Stimulated activated naive CD4-positive, alpha-beta T cell treated with Interleukin-2 at 50 U/mL for 16 hours (primary cell): ENCODE data around the gene CSRP3.

ENCODE experiments used
- DNase-seq: peaks from one replicate; lab custom pipeline; 2025; lab: John Stamatoyannopoulos, UW

Gene CSRP3

DNA sequence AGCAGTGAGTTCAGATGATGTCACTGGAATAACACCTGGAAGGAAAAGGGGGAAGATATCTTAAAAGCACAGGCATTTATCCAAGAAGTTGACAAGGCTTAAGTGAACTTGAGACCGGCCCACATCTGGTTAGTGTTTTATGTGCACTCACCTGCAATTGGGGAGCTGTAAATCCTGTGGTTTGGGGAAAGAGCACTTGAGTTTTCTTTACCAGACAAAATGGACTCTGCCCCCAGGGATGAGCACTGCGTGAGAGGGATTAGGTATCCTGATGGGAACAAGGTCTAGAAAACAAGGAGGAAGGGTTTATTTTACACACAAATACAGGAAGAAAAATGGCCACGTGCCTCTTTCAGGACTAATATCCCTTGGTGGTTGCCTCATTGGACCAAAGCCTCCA is 23.8 kb upstream of the CSRP3 start:
- DNase-seq: no peak

GRCh38 chr11:19225123-19225522 is 23.3 kb upstream of the CSRP3 start:
- DNase-seq: no peak

DNA sequence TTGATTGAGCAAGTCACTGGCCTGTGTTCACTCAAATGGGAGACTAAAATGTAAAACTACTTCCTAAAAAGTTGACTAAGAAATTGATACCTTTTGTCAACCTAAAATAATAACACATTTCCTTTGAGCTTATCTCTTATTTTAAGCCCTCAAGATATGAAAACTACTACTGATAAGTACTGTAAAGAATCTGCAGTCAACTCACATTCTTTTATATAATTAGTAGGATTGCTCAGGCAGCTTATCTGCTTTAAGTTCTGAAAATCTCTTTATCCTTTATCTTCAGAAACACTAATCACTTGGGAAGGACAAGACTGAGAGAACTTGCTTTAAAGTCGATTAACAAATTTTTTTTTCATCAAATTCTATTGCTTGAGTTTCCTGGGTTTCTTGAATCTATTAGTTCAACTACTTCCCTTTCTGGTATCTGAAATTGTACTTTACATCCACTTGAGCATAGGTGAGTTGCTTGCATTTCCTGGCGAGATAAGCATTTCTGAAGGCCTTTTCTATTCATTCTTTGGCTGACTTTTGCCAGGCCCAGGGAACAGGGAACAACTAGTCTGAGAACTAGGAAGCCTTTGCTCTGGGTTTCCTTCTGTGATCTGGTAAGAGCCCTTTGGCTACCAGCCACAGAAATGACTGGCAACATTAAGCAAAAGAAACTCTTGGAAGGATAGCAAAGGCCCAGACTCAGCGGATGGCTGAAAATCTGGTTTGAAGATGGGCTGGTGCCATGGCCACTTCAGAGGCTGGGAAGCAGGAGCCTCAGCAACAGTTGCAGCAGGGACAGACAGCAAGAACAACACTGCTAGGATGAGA is 19.3 kb upstream of the CSRP3 start:
- DNase-seq: no peak

DNA sequence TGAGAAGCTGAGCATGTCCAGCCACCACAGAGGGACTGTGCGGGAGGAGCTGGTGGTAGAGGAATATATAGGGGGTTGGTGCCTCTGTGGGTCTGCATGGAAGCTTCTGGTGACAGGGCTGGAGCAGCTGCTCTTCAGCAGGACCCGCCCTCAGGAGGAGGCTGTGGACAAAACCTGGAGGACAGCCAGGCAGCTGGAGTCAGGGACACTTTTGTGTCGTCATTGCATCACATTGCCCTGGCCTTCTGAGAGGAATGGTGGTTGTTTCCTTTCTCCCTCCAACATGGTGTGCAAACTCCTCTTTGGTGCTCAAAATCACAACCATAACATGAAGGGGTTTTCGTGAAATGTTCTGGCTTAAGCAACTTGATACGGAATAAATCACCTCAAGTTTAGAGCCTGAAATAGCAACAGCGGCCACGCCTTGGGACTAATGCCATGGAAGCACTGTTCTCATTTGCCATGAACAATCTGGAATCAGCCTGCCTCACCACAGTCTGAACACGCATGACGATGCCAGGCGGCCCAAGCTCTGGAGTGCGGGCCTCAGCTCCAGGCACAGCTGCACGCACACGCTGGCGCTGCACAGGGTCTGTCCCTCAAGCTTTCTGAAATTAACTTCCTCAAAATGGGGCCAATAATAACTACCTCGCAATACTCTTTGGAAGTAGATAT is 17.1 kb upstream of the CSRP3 start:
- no peak for DNase-seq

- no peak for DNase-seq
These were observed 16.4 kb upstream of the CSRP3 start for GRCh38 chr11:19218216-19218615.

DNA sequence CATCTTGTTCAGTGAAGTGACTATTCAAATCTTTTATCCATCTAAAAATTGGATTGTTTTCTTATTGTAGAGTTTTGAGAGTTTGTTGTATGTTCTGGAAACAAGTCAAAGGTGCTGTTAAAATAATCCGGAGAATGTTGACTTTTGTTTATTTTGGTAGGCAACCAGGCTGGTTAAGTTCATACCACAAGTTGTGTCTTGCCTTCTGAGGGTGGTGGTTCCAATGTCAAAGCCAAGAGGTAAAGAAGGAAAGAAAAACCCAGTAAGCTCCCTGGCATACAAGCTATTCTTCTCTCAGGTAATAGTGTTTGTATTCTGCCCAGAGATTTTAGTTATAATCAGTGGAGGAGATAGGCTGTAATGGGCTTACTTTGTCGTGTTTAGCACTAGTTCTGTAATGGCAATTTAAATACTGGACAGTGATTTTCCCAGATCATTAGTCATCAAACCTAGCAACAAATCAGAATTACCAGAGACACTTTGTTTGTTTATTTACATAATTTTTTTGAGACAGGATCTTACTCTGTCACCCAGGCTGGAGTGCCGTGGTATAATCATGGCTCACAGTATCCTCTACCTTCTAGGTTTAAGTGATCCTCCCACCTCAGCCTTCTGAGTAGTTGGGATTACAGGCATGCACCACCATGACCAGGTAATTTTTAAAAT is 15.1 kb upstream of the CSRP3 start:
- no peak for DNase-seq

DNA sequence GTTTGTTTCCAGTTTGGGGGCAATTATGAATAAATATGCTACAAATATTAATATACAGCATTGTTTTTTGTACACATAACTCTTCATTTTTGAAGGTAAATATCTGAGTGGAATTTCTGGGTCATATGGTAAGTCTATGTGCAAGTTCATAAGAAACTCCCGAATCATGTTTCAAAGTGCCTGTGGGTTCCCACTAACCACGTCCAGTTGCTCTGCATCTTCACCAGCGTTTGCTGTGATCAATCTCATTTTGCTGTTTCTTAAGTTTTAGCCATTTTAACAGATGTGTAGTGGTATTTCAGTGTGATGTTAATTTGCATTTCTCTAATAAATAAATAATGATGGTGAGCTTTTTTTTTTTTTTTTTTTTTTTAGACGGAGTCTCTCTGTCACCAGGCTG is 14.2 kb upstream of the CSRP3 start:
- no peak for DNase-seq

- DNase-seq: no peak
These were observed 8.0 kb upstream of the CSRP3 start for GRCh38 chr11:19209617-19210370.

DNA sequence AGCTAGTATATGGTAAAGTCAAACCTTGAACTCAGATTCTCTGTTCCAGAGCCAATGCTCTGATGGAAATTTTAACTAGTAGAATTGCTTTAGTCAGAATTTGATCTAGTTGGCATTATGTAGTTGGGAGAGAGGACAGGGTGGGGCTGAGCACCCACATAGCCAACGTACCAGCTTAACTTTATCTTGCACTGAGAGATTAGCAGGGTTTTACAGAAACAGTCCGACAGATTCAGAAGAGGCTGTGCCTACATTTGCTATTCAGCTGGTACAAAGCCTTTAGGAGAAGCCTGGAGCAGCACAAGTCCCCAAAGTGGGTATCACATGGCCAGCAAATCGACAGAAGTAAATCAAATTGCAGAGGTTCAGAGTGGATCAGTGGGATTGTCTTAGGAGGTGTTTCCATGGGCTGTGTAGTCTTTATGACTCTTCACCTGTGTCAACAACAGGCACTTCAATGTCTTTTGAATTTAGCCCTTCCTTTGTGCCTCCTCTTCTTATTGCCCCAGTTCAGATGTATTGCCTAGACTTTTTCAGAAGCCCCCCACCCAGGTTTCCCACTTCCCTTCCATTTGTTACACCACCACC is 7.3 kb upstream of the CSRP3 start:
- DNase-seq: no peak

DNA sequence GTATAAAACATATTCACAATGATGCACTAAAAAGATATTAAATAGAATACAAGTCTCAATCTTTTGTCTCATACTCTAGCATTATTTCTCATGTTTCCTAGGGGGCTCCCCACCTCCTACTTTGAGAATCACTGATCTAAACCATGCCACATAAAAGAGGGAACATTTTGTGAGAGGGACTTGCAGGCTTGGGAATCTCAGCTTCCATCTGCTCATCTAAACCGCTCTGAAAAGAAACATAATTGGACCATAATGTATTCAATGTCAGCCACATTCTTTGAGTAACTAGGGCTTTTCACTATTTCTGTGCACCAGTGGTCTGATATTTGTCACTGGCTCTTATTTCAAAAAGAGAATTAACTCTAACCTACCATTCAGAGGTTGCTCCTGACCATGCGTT is 6.4 kb upstream of the CSRP3 start:
- DNase-seq: no peak

DNA sequence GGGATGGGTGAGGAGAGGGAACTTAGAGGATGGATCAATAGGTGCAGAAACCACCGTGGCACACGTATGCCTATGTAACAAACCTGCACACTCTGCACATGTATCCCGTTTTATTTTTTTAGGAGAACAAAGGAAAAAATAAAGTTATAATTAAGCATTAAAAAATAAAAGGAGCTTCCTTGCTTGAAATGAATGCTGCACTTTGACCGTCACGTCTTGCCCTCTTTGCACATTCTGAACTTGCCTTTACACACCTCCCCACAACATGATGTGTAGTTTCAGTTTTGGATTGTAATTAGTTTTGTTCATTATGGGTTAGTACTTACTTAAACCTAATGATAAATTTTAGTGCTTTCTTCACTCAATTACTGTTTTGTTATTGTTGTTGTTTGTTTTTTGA is 3.1 kb upstream of the CSRP3 start:
- no peak for DNase-seq

DNA sequence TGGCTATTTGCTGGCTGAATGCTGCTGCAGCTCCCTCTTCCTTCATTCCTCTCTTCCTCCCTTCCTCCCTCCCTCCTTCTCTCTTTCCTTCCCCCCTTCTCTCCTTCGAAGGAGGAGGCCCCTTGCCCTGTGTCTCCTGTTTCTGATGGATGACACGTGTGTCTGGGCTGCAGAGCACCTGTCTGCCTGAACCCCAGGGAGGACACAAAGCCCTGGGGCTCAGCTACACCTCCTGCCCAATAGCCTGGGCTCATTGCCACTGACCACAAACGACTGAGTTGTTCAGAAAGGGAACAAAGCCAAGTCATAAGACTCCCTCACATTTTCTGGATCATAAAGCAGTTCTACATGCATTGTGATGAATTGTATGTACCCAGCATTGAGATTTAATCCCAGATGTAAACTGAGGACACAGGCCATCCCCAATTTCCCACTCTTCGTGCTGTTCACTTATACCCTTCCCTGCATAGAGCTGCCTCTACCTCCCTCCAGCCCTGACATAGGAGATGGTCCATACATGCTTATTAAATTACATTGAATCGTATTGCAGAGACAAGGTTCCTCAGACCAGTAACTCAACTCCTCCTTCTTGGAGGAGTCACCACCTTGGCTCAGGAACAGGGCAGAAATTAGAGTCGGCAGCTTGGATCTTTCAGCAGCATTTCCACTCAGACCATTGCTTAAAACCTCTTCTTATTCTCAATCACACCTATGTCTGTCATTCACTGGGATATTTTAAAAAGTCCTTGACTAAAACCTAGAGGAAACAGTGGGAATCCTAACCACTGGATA is 1.2 kb downstream of the CSRP3 start:
- DNase-seq: no peak

DNA sequence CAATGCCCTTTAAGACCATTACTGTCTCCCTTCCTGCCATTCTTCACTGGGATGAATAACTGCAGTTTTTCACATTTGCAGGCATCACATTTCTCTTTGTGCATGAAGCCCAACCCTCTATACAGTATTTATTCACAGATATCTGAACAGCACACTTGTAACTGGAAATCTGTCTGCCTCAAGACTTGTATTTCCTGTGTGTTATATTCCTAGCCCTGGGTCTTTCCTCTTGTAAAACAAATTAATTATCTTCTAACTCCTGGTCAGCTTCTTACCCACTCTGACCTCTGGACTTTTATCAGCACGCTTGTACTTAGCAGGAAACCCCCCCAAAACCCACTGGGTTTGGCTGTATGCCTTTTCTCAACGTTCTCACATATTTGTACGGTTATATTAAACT is 2.0 kb downstream of the CSRP3 start:
- no peak for DNase-seq

- DNase-seq: no peak
These were observed 2.7 kb downstream of the CSRP3 start for GRCh38 chr11:19199048-19199447.

GRCh38 chr11:19196432-19196831 is 5.4 kb downstream of the CSRP3 start:
- DNase-seq: no peak

- no peak for DNase-seq
These were observed 7.0 kb downstream of the CSRP3 start for GRCh38 chr11:19194620-19195308.

DNA sequence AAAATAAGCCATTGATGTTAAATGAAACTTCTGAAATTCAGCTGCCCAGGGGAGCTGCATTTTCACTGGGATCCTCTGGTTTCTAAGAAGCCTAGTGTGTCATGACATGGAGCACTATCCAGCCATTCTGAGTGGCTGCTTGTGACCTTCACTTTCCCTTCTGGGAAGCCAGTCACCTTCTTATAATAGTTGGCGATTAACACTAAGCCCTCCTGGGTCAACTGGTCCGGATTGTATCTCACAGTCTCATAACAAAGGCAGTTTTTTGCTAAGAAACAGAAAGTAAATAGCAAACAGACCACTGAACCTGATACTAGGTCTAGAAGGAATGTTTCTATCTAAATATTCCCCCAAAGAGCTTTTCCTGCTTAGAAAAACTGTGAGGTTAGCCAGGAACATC is 7.9 kb downstream of the CSRP3 start:
- no peak for DNase-seq

DNA sequence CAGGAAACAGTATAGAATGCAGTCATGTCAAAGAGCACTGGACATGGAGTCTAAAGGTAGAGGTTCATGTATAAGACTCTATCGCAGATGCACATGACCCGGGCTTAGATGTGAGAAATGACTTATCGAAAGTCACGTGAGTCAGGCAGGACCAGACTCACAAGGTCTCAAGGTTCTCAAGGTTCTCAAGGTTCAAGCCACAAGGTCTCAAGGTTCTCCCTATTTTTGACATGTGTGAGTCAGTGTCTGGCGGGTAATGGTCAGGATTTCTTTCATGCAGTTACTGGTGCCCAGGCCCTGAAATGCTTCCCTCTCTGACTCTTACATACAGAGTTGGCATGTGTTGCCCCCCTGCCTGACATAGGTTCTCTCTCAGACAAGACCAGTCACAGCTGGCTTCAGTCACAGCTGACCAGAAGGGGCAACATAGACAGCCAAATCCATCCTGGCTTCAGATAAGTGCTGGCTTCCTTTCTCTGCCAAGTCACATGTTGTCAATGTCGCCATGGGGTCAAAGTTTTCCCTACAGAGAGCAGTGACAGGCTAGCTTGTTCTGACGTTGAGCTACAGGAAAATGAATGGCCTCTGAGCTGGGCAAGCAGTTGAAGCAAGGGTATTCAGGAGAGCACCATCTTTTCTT is 10.1 kb downstream of the CSRP3 start:
- DNase-seq: no peak

GRCh38 chr11:19187833-19188258 is 13.9 kb downstream of the CSRP3 start:
- no peak for DNase-seq
